Measurements from ENCODE around the gene ACSF3. TPM values are rescaled to one million over a fixed set of nuclear protein-coding genes. Genes with fewer than 3 reads are reported as not detected.

ACSF3 gene
- total RNA-seq, 1 donor from 2014 or later, result 14.5 TPM

GRCh38 chr16:89056592-89056991 is 37.1 kb upstream of the ACSF3 start:
- H3K4me3 Mint-ChIP-seq, result no peak overlapping the region
- H3K27ac Mint-ChIP-seq, result no peak overlapping the region
- no peaks in the 10 kb centered on the region for H3K36me3 Mint-ChIP-seq
- Histone ChIP-seq H2AFZ (replicated peaks) (no peak overlapping the region), H3K79me2 (ENCODE audit: low read depth) (no peaks in the 10 kb centered on the region), H3K9ac (no peak overlapping the region), H3F3A (ENCODE audit: low read depth) (no peaks in the 10 kb centered on the region), H3K27ac (no peak overlapping the region), H3K4me1 (peaks cover 4% of the 10 kb centered on the region), H3K4me3 (no peak overlapping the region), H3K9me3 (ENCODE audit: low read depth) (no peaks in the 10 kb centered on the region), H4K20me1 (ENCODE audit: low read depth) (no peaks in the 10 kb centered on the region), H3K4me2 (no peak overlapping the region), H3K36me3 (no peaks in the 10 kb centered on the region), H3K27me3 (no peaks in the 10 kb centered on the region)
- no peak for DNase-seq (ENCODE audit: low spot score)
- H3K27me3 Mint-ChIP-seq (ENCODE audit: insufficient read depth, low read depth), result peaks cover 4% of the 10 kb centered on the region
- no peaks in the 10 kb centered on the region for H3K9me3 Mint-ChIP-seq
- TF ChIP-seq CTCF (IDR thresholded peaks at IDR 0.05) (no peak), EZH2 (IDR thresholded peaks at IDR 0.05) (no peak), EZH2phosphoT487 (IDR thresholded peaks at IDR 0.05) (no peak)
- H3K4me1 Mint-ChIP-seq, result peaks cover 11% of the 10 kb centered on the region

GRCh38 chr16:89057738-89058137 is 35.9 kb upstream of the ACSF3 start:
- Mint-ChIP-seq H3K36me3 (no peaks in the 10 kb centered on the region), H3K4me3 (no peak overlapping the region), H3K27me3 (ENCODE audit: insufficient read depth, low read depth) (peaks cover 4% of the 10 kb centered on the region), H3K4me1 (peaks cover 18% of the 10 kb centered on the region), H3K27ac (peak overlapping the region; percentile 93), H3K9me3 (no peaks in the 10 kb centered on the region)
- no peaks in the 10 kb centered on the region for H3F3A ChIP-seq (ENCODE audit: low read depth)
- H2AFZ ChIP-seq (replicated peaks), result no peak overlapping the region
- no peak overlapping the region for H3K4me2 ChIP-seq
- no peaks in the 10 kb centered on the region for H3K27me3 ChIP-seq
- H3K4me1 ChIP-seq, result peaks cover 12% of the 10 kb centered on the region
- no peaks in the 10 kb centered on the region for H4K20me1 ChIP-seq (ENCODE audit: low read depth)
- no peak overlapping the region for H3K4me3 ChIP-seq
- H3K27ac ChIP-seq, result no peak overlapping the region
- no peaks in the 10 kb centered on the region for H3K9me3 ChIP-seq (ENCODE audit: low read depth)
- H3K9ac ChIP-seq, result no peak overlapping the region
- H3K36me3 ChIP-seq, result no peaks in the 10 kb centered on the region
- DNase-seq (ENCODE audit: low spot score), result no peak
- TF ChIP-seq EZH2 (IDR thresholded peaks at IDR 0.05) (no peak), EZH2phosphoT487 (IDR thresholded peaks at IDR 0.05) (no peak), CTCF (IDR thresholded peaks at IDR 0.05) (no peak)
- H3K79me2 ChIP-seq (ENCODE audit: low read depth), result no peaks in the 10 kb centered on the region

GRCh38 chr16:89058812-89059211 is 34.8 kb upstream of the ACSF3 start:
- H4K20me1 ChIP-seq (ENCODE audit: low read depth), result no peaks in the 10 kb centered on the region
- TF ChIP-seq EZH2phosphoT487 (IDR thresholded peaks at IDR 0.05) (no peak), CTCF (IDR thresholded peaks at IDR 0.05) (no peak), EZH2 (IDR thresholded peaks at IDR 0.05) (no peak)
- Mint-ChIP-seq H3K4me1 (peaks cover 20% of the 10 kb centered on the region), H3K27me3 (ENCODE audit: insufficient read depth, low read depth) (peaks cover 6% of the 10 kb centered on the region), H3K9me3 (no peaks in the 10 kb centered on the region), H3K36me3 (no peaks in the 10 kb centered on the region), H3K4me3 (no peak overlapping the region), H3K27ac (no peak overlapping the region)
- H3K4me1 ChIP-seq, result peaks cover 12% of the 10 kb centered on the region
- no peaks in the 10 kb centered on the region for H3K79me2 ChIP-seq (ENCODE audit: low read depth)
- H3K27me3 ChIP-seq, result no peaks in the 10 kb centered on the region
- no peak for DNase-seq (ENCODE audit: low spot score)
- no peak overlapping the region for H3K27ac ChIP-seq
- no peaks in the 10 kb centered on the region for H3K9me3 ChIP-seq (ENCODE audit: low read depth)
- no peak overlapping the region for H3K4me3 ChIP-seq
- no peak overlapping the region for H3K4me2 ChIP-seq
- no peaks in the 10 kb centered on the region for H3F3A ChIP-seq (ENCODE audit: low read depth)
- H2AFZ ChIP-seq (replicated peaks), result no peak overlapping the region
- no peak overlapping the region for H3K9ac ChIP-seq
- H3K36me3 ChIP-seq, result no peaks in the 10 kb centered on the region

Data from neural progenitor cell (in vitro differentiated cells).